SK-N-SH treated with all-trans-retinoic acid at 6 μM for 48 hours (cell line): ENCODE measurements around the gene ANO6.
A peak's percentile ranks its signal among the peaks of the same experiment; 100 is the strongest.

Source experiments
- ATAC-seq: fragments of 200-7000 bp; cut with Tn5 transposase; 3 replicates; pipeline ENCODE4 v1.9.1; 2020; ENCODE audit warnings: mild to moderate bottlenecking, moderate library complexity
- ARNTL ChIP-seq: fragments of 450-650 bp; formaldehyde crosslinking; IDR thresholded peaks from 2 replicates; pipeline ENCODE4 v1.5.0; 2020; ENCODE audit warnings: low read depth, mild to moderate bottlenecking, moderate library complexity, borderline replicate concordance
- BACH2 ChIP-seq: fragments of 250-450 bp; sonication (Bioruptor Pico); IDR thresholded peaks from 2 replicates; pipeline ENCODE4 v1.9.0; 2021; ENCODE audit warnings: mild to moderate bottlenecking, borderline replicate concordance
- CSDC2 ChIP-seq: fragments of 250-450 bp; sonication (Bioruptor Pico); IDR thresholded peaks from 2 replicates; pipeline ENCODE4 v1.5.0; 2020; ENCODE audit warnings: mild to moderate bottlenecking, moderate library complexity
- ESRRG ChIP-seq: fragments of 250-450 bp; sonication (Bioruptor Pico); IDR thresholded peaks from 2 replicates; pipeline ENCODE4 v1.6.1; 2021; ENCODE audit warnings: mild to moderate bottlenecking
- GLIS3 ChIP-seq: fragments of 250-450 bp; sonication (Bioruptor Pico); IDR thresholded peaks from 2 replicates; pipeline ENCODE4 v1.5.0; 2020; ENCODE audit warnings: mild to moderate bottlenecking, moderate library complexity
- ISL1 ChIP-seq: fragments of 250-450 bp; sonication (Bioruptor Pico); IDR thresholded peaks from 2 replicates; pipeline ENCODE4 v2.1.2; 2022; ENCODE audit warnings: mild to moderate bottlenecking, moderate library complexity
- OSR1 ChIP-seq: fragments of 250-450 bp; sonication (Bioruptor Pico); IDR thresholded peaks from 2 replicates; pipeline ENCODE4 v1.8.0; 2022; ENCODE audit warnings: moderate library complexity, mild to moderate bottlenecking, inconsistent platforms
- PPARA ChIP-seq: fragments of 250-450 bp; sonication (Bioruptor Pico); IDR thresholded peaks from 2 replicates; pipeline ENCODE4 v1.5.0; 2020; ENCODE audit warnings: mild to moderate bottlenecking, borderline replicate concordance
- RARB ChIP-seq: fragments of 250-450 bp; sonication (Bioruptor Pico); IDR thresholded peaks from 2 replicates; pipeline ENCODE4 v1.8.0; 2021; ENCODE audit warnings: mild to moderate bottlenecking, moderate library complexity
- SNAI2 ChIP-seq: fragments of 250-450 bp; sonication (Bioruptor Pico); IDR thresholded peaks from 2 replicates; pipeline ENCODE4 v1.5.0; 2020; ENCODE audit warnings: mild to moderate bottlenecking, moderate library complexity
- TCF4 ChIP-seq: fragments of 250-450 bp; sonication (Bioruptor Pico); IDR thresholded peaks from 2 replicates; pipeline ENCODE4 v1.8.0; 2021; ENCODE audit warnings: mild to moderate bottlenecking, moderate library complexity, borderline replicate concordance
- TOX ChIP-seq: fragments of 250-450 bp; sonication (Bioruptor Pico); IDR thresholded peaks from 2 replicates; pipeline ENCODE4 v1.8.0; 2021; ENCODE audit warnings: mild to moderate bottlenecking, moderate library complexity, borderline replicate concordance
- ZC3H10 ChIP-seq: fragments of 250-450 bp; sonication (Bioruptor Pico); IDR thresholded peaks from 2 replicates; pipeline ENCODE4 v1.5.1; 2021; ENCODE audit warnings: mild to moderate bottlenecking, moderate library complexity
- ZFP3 ChIP-seq: fragments of 250-450 bp; sonication (Bioruptor Pico); IDR thresholded peaks from 2 replicates; pipeline ENCODE4 v1.5.0; 2020; ENCODE audit warnings: mild to moderate bottlenecking, moderate library complexity
- ZFP30 ChIP-seq: fragments of 450-650 bp; formaldehyde crosslinking; IDR thresholded peaks from 2 replicates; pipeline ENCODE4 v1.5.0; 2022; ENCODE audit warnings: mild to moderate bottlenecking, moderate library complexity
- ZNF565 ChIP-seq: fragments of 450-650 bp; formaldehyde crosslinking; conservative IDR thresholded peaks from 2 replicates; pipeline ENCODE4 v1.5.0; 2020; ENCODE audit warnings: low read depth, mild to moderate bottlenecking, moderate library complexity
- ZNF70 ChIP-seq: fragments of 450-650 bp; formaldehyde crosslinking; IDR thresholded peaks from 2 replicates; pipeline ENCODE4 v1.5.0; 2020; ENCODE audit warnings: mild to moderate bottlenecking, moderate library complexity
- ZNF8 ChIP-seq: fragments of 450-650 bp; formaldehyde crosslinking; IDR thresholded peaks from 2 replicates; pipeline ENCODE4 v1.5.0; 2020; ENCODE audit warnings: mild to moderate bottlenecking, moderate library complexity
- TF ChIP-seq, protein P1 (sequence below): fragments of 250-450 bp; sonication (Bioruptor Pico); IDR thresholded peaks from 2 replicates; pipeline ENCODE4 v1.8.0; 2020; ENCODE audit warnings: mild to moderate bottlenecking, moderate library complexity, borderline replicate concordance
- TF ChIP-seq, protein P2 (sequence below): fragments of 250-450 bp; sonication (Bioruptor Pico); IDR thresholded peaks from 2 replicates; pipeline ENCODE4 v1.5.1; 2021; ENCODE audit warnings: mild to moderate bottlenecking, moderate library complexity
- TF ChIP-seq, protein P3 (sequence below): fragments of 250-450 bp; sonication (Bioruptor Pico); IDR thresholded peaks from 2 replicates; pipeline ENCODE4 v1.5.1; 2020; ENCODE audit warnings: low read depth, mild to moderate bottlenecking, moderate library complexity
- TF ChIP-seq, protein P4 (sequence below): fragments of 250-450 bp; sonication (Bioruptor Pico); IDR thresholded peaks from 2 replicates; pipeline ENCODE4 v1.8.0; 2021; ENCODE audit warnings: low read depth, mild to moderate bottlenecking, moderate library complexity, borderline replicate concordance
- TF ChIP-seq, protein P5 (sequence below): fragments of 250-450 bp; sonication (Bioruptor Pico); IDR thresholded peaks from 2 replicates; pipeline ENCODE4 v1.5.0; 2020; ENCODE audit warnings: mild to moderate bottlenecking, moderate library complexity

Gene ANO6

DNA sequence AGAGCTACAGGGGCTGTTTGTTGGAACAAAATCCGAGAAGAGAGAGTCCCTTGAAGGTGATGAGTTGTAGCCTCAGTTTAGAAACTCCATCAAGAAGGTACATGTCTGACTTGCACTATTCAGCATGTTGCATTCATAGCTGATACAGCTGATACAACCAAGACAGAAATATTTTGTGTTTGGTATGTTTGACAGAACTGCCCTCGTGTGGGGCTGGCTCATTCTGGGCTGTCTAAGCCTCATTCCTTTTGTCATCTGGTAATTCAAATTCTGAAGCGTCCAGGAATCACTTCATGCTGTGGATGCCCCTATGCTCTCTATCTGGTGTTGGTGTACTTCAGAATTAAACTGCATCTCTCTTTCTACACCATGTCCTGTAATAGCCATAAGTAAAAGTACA, 126.3 kb downstream of the ANO6 start:
- no peak for ATAC-seq
- no peak for TF ChIP-seq ZNF70
- TF ChIP-seq ZC3H10, result no peak
- TF ChIP-seq, protein P1, sequence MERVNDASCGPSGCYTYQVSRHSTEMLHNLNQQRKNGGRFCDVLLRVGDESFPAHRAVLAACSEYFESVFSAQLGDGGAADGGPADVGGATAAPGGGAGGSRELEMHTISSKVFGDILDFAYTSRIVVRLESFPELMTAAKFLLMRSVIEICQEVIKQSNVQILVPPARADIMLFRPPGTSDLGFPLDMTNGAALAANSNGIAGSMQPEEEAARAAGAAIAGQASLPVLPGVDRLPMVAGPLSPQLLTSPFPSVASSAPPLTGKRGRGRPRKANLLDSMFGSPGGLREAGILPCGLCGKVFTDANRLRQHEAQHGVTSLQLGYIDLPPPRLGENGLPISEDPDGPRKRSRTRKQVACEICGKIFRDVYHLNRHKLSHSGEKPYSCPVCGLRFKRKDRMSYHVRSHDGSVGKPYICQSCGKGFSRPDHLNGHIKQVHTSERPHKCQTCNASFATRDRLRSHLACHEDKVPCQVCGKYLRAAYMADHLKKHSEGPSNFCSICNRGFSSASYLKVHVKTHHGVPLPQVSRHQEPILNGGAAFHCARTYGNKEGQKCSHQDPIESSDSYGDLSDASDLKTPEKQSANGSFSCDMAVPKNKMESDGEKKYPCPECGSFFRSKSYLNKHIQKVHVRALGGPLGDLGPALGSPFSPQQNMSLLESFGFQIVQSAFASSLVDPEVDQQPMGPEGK, result no peak
- no peak for TF ChIP-seq OSR1 (CRISPR knock-in tag)
- TF ChIP-seq, protein P2, sequence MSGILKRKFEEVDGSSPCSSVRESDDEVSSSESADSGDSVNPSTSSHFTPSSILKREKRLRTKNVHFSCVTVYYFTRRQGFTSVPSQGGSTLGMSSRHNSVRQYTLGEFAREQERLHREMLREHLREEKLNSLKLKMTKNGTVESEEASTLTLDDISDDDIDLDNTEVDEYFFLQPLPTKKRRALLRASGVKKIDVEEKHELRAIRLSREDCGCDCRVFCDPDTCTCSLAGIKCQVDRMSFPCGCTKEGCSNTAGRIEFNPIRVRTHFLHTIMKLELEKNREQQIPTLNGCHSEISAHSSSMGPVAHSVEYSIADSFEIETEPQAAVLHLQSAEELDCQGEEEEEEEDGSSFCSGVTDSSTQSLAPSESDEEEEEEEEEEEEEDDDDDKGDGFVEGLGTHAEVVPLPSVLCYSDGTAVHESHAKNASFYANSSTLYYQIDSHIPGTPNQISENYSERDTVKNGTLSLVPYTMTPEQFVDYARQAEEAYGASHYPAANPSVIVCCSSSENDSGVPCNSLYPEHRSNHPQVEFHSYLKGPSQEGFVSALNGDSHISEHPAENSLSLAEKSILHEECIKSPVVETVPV, result no peak
- TF ChIP-seq TOX (CRISPR knock-in tag), result no peak
- TF ChIP-seq ZFP3, result no peak
- TF ChIP-seq SNAI2 (CRISPR knock-in tag), result no peak
- no peak for TF ChIP-seq GLIS3
- TF ChIP-seq ZFP30, result no peak
- no peak for TF ChIP-seq ZNF565 (CRISPR knock-in tag)
- no peak for TF ChIP-seq PPARA (CRISPR knock-in tag)
- no peak for TF ChIP-seq TCF4 (CRISPR knock-in tag)
- TF ChIP-seq ISL1 (CRISPR knock-in tag), result no peak
- TF ChIP-seq, protein P3, sequence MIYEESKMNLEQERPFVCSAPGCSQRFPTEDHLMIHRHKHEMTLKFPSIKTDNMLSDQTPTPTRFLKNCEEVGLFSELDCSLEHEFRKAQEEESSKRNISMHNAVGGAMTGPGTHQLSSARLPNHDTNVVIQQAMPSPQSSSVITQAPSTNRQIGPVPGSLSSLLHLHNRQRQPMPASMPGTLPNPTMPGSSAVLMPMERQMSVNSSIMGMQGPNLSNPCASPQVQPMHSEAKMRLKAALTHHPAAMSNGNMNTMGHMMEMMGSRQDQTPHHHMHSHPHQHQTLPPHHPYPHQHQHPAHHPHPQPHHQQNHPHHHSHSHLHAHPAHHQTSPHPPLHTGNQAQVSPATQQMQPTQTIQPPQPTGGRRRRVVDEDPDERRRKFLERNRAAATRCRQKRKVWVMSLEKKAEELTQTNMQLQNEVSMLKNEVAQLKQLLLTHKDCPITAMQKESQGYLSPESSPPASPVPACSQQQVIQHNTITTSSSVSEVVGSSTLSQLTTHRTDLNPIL (CRISPR knock-in tag), result no peak
- no peak for TF ChIP-seq BACH2 (CRISPR knock-in tag)
- no peak for TF ChIP-seq ARNTL

DNA sequence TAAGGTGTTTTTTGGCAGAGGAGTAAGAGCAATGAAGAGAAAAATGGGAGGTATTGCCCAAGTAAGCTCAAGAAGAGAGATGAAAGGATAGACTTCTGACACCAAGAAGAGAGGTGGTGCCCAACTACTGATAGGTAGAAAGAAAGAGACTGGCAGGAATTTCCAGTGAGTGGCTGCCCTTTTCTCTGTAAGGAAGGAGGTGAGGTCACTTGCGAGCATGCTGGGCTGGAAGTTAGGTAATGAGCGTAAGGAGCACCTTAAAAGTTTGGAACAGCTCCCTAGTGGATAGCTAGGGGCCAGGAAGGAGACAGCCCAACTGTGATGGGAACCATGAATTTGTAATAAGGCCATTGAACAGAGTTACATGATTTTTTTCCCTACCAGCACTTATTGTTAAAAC, 127.0 kb downstream of the ANO6 start:
- ATAC-seq, result peak; percentile 15; the same call in 2 of the 3 replicates
- TF ChIP-seq, protein P2, result no peak
- TF ChIP-seq ZNF565 (CRISPR knock-in tag) (no peak), ZFP3 (no peak), ZNF70 (no peak), PPARA (CRISPR knock-in tag) (no peak), OSR1 (CRISPR knock-in tag) (no peak), SNAI2 (CRISPR knock-in tag) (no peak), CSDC2 (CRISPR knock-in tag) (no peak), ZC3H10 (no peak), TOX (CRISPR knock-in tag) (no peak), GLIS3 (no peak), RARB (CRISPR knock-in tag) (no peak), ISL1 (CRISPR knock-in tag) (no peak), ZNF8 (no peak), ESRRG (CRISPR knock-in tag) (no peak), ZFP30 (no peak), TCF4 (CRISPR knock-in tag) (no peak)
- TF ChIP-seq, protein P4, sequence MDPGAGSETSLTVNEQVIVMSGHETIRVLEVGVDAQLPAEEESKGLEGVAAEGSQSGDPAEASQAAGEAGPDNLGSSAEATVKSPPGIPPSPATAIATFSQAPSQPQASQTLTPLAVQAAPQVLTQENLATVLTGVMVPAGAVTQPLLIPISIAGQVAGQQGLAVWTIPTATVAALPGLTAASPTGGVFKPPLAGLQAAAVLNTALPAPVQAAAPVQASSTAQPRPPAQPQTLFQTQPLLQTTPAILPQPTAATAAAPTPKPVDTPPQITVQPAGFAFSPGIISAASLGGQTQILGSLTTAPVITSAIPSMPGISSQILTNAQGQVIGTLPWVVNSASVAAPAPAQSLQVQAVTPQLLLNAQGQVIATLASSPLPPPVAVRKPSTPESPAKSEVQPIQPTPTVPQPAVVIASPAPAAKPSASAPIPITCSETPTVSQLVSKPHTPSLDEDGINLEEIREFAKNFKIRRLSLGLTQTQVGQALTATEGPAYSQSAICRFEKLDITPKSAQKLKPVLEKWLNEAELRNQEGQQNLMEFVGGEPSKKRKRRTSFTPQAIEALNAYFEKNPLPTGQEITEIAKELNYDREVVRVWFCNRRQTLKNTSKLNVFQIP (CRISPR knock-in tag), result no peak
- TF ChIP-seq, protein P3 (CRISPR knock-in tag), result no peak
- TF ChIP-seq, protein P5, sequence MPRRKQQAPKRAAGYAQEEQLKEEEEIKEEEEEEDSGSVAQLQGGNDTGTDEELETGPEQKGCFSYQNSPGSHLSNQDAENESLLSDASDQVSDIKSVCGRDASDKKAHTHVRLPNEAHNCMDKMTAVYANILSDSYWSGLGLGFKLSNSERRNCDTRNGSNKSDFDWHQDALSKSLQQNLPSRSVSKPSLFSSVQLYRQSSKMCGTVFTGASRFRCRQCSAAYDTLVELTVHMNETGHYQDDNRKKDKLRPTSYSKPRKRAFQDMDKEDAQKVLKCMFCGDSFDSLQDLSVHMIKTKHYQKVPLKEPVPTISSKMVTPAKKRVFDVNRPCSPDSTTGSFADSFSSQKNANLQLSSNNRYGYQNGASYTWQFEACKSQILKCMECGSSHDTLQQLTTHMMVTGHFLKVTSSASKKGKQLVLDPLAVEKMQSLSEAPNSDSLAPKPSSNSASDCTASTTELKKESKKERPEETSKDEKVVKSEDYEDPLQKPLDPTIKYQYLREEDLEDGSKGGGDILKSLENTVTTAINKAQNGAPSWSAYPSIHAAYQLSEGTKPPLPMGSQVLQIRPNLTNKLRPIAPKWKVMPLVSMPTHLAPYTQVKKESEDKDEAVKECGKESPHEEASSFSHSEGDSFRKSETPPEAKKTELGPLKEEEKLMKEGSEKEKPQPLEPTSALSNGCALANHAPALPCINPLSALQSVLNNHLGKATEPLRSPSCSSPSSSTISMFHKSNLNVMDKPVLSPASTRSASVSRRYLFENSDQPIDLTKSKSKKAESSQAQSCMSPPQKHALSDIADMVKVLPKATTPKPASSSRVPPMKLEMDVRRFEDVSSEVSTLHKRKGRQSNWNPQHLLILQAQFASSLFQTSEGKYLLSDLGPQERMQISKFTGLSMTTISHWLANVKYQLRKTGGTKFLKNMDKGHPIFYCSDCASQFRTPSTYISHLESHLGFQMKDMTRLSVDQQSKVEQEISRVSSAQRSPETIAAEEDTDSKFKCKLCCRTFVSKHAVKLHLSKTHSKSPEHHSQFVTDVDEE, result no peak
